NOMO-1 treated with DMSO at 0.1 percent for 48 hours (cell line): ENCODE data around the gene MPV17L2.

Experiments
- DNase-seq: peaks from one replicate; lab custom pipeline; 2025; ENCODE audit not compliant: unreplicated experiment; lab: John Stamatoyannopoulos, UW

Gene MPV17L2

GRCh38 chr19:18232540-18233223 is 39.7 kb downstream of the MPV17L2 start:
- no peak for DNase-seq

GRCh38 chr19:18233224-18233825 is 40.3 kb downstream of the MPV17L2 start:
- DNase-seq: peak; percentile 49

GRCh38 chr19:18234194-18234593 is 41.2 kb downstream of the MPV17L2 start:
- DNase-seq: no peak

DNA sequence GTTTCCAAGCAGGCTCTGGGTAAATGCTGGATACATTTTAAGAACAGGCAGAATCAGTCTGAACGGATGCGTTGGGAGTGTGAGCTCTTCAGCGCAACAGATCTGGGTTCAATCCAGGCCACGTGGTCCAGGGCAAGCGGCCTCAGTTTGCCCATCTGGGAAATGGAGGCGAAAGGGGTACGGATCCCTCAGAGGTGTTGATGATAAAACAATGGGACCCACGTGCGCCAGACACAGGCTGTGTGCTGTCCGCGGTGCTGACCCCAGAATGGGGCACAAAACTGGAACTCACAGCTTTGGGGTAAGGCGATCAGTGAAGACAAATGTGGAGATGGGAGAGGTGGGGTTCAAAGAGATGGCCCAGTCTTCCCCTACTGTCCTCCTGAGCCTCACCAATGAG is 46.3 kb downstream of the MPV17L2 start:
- DNase-seq: no peak

- DNase-seq: no peak
Observed at GRCh38 chr19:18245297-18245696, 52.3 kb downstream of the MPV17L2 start.
